Measurements from ENCODE around the gene PTPRN2.

PTPRN2 gene

GRCh38 chr7:157527686-157528085 is 1059.9 kb downstream of the PTPRN2 start:
- ChIA-PET CTCF (no interaction called here), POLR2A (no interaction called here)
- no peak overlapping the region for H3K4me3 ChIP-seq (ENCODE audit: low read depth, low read length)
- no peak for DNase-seq (ENCODE audit: low read depth, low spot score)
- TF ChIP-seq CTCF (IDR thresholded peaks at IDR 0.05; ENCODE audit: insufficient read depth, low read length, missing control alignments), result no peak

- no peak for TF ChIP-seq CTCF (IDR thresholded peaks at IDR 0.05; ENCODE audit: insufficient read depth, low read length, missing control alignments)
- ChIA-PET POLR2A (no interaction called here), CTCF (no interaction called here)
- DNase-seq (ENCODE audit: low read depth, low spot score), result no peak
- no peak overlapping the region for H3K4me3 ChIP-seq (ENCODE audit: low read depth, low read length)
Measured at GRCh38 chr7:157526913-157527634, 1060.5 kb downstream of the PTPRN2 start.

- ChIA-PET POLR2A (no interaction called here), CTCF (no interaction called here)
- DNase-seq (ENCODE audit: low read depth, low spot score), result no peak
- H3K4me3 ChIP-seq (ENCODE audit: low read depth, low read length), result no peak overlapping the region
- TF ChIP-seq CTCF (IDR thresholded peaks at IDR 0.05; ENCODE audit: insufficient read depth, low read length, missing control alignments), result no peak
Measured at GRCh38 chr7:157526005-157526912, 1061.4 kb downstream of the PTPRN2 start.

- TF ChIP-seq CTCF (IDR thresholded peaks at IDR 0.05; ENCODE audit: insufficient read depth, low read length, missing control alignments), result no peak
- POLR2A ChIA-PET, result no interaction called here
- no peak for DNase-seq (ENCODE audit: low read depth, low spot score)
- H3K4me3 ChIP-seq (ENCODE audit: low read depth, low read length), result no peak overlapping the region
- CTCF ChIA-PET, result no interaction called here
Measured at GRCh38 chr7:157525491-157525915, 1062.1 kb downstream of the PTPRN2 start.

GRCh38 chr7:157524731-157525130 is 1062.9 kb downstream of the PTPRN2 start:
- no peak for DNase-seq (ENCODE audit: low read depth, low spot score)
- TF ChIP-seq CTCF (IDR thresholded peaks at IDR 0.05; ENCODE audit: insufficient read depth, low read length, missing control alignments), result no peak
- H3K4me3 ChIP-seq (ENCODE audit: low read depth, low read length), result no peak overlapping the region
- CTCF ChIA-PET, result no interaction called here
- POLR2A ChIA-PET, result no interaction called here

GRCh38 chr7:157523766-157524421 is 1063.7 kb downstream of the PTPRN2 start:
- H3K4me3 ChIP-seq (ENCODE audit: low read depth, low read length), result no peak overlapping the region
- no peak for DNase-seq (ENCODE audit: low read depth, low spot score)
- ChIA-PET POLR2A (no interaction called here), CTCF (no interaction called here)
- no peak for TF ChIP-seq CTCF (IDR thresholded peaks at IDR 0.05; ENCODE audit: insufficient read depth, low read length, missing control alignments)

Measured in AG04449 (cell line).